GM12874 (cell line): ENCODE measurements around the gene SLC17A7.

Experiments used
- CTCF ChIP-seq: IDR thresholded peaks from 2 replicates; pipeline ENCODE4 v1.5.1; 2011; ENCODE audit warnings: low read depth, mild to moderate bottlenecking, control low read depth, low read length, moderate library complexity; ENCODE audit not compliant: insufficient read depth

SLC17A7 gene

GRCh38 chr19:49414256-49414655 lies 27.1 kb downstream of the SLC17A7 start:
- TF ChIP-seq CTCF: no peak

DNA sequence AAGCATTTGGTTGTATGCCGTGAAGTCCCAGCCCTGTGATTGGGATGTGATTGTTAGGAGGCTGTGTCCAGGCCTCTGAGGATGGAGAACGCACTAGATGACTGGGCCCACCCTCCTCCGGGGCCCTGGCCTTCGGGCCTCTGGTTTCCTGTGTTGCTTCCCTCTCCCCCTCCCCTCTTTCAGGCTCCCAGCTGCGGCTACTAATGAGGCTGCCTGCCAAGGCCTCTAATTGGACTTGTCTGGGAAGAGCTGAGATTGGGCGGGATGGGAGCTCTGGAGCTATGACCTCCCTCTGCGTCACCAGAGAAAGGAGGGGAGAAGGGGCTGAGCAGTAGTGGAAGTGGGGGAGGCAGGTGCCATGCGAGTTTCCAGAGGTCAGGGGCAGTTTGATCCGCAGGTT lies 28.0 kb downstream of the SLC17A7 start:
- no peak for TF ChIP-seq CTCF

DNA sequence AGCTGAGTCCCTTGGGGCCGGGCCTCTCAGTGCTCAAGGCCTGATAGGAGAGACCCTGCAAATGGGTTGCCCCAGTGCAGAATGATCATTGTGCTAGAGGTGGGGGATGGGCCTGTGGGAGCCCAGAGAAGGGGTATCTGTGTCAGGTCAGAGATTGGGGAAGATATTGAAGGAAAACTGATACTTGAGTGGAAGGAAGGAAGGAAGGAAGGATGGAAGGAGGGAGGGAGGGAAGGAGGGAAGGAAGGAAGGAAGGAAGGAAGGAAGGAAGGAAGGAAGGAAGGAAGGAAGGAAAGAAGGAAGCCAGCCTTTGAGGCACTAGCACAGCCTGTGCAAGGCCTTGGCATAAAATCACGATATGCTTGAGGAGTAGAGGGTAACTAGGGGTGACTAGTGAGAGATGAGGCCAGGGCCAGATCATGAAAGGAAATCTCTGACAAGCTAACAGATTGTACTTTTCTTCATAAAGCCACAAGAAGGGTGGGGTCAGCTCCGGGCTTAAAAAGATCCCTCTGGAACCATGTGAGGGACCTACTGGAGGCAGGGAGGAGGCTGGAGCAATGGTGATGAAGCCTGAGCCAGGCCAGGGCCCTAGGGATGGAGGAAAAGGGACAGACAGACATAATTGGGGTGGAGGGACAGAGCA lies 29.5 kb downstream of the SLC17A7 start:
- no peak for TF ChIP-seq CTCF

- no peak for TF ChIP-seq CTCF
Observed at GRCh38 chr19:49409441-49410029, 31.8 kb downstream of the SLC17A7 start.

- no peak for TF ChIP-seq CTCF
Observed at GRCh38 chr19:49408816-49409440, 32.4 kb downstream of the SLC17A7 start.

- TF ChIP-seq CTCF: no peak
Observed at GRCh38 chr19:49407482-49408015, 33.8 kb downstream of the SLC17A7 start.

DNA sequence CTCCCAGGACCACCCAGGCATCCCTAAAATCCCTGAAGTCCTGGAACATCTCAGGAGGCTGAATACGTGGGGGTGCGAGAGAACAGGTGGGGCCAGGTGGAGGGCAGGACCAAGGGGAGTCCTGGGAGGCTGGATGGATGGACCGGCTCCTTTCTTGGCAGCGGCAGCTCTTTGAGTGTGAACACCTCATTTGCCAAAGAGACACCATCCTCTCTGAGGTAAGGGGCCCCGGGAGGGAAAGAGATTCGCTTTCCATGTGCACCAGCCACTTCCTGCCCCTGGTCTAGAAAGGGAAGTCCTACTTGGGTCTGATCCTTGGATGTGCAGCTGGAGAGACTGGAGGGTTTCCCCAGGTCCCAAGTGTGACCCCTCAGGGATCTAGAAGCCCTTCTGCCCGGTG lies 34.2 kb downstream of the SLC17A7 start:
- TF ChIP-seq CTCF: no peak
